NOMO-1 (cell line): Measurements from ENCODE around the gene GRM8.

ENCODE experiments used
- DNase-seq, 2 experiments: peaks; one replicate each; lab custom pipeline; 2025; ENCODE audit not compliant: unreplicated experiment in 2 of 2; lab: John Stamatoyannopoulos, UW

Gene GRM8

GRCh38 chr7:127035203-127035849 lies 217.4 kb downstream of the GRM8 start:
- DNase-seq, result no peak

GRCh38 chr7:127034186-127034806 lies 218.4 kb downstream of the GRM8 start:
- DNase-seq, result no peak

- no peak for DNase-seq
Measured at GRCh38 chr7:127029823-127030222, 222.9 kb downstream of the GRM8 start.

- no peak for DNase-seq
Measured at GRCh38 chr7:127021857-127022256, 230.9 kb downstream of the GRM8 start.

GRCh38 chr7:127021019-127021738 lies 231.6 kb downstream of the GRM8 start:
- DNase-seq, result no peak

GRCh38 chr7:127018889-127019288 lies 233.9 kb downstream of the GRM8 start:
- DNase-seq, result no peak

GRCh38 chr7:127017196-127017595 lies 235.5 kb downstream of the GRM8 start:
- DNase-seq, result no peak

- DNase-seq, result no peak
Measured at GRCh38 chr7:127000725-127001124, 252.0 kb downstream of the GRM8 start.

- no peak for DNase-seq
Measured at GRCh38 chr7:126996659-126997058, 256.1 kb downstream of the GRM8 start.

GRCh38 chr7:126993626-126994213 lies 259.0 kb downstream of the GRM8 start:
- DNase-seq, result no peak

- DNase-seq, result no peak
Measured at GRCh38 chr7:126988022-126988421, 264.7 kb downstream of the GRM8 start.

GRCh38 chr7:126979722-126980121 lies 273.0 kb downstream of the GRM8 start:
- DNase-seq, result no peak

GRCh38 chr7:126978865-126979264 lies 273.9 kb downstream of the GRM8 start:
- no peak for DNase-seq

GRCh38 chr7:126973066-126973465 lies 279.7 kb downstream of the GRM8 start:
- DNase-seq, result no peak

GRCh38 chr7:126972571-126972970 lies 280.2 kb downstream of the GRM8 start:
- DNase-seq, result no peak

- DNase-seq, result no peak
Measured at GRCh38 chr7:126959649-126960048, 293.1 kb downstream of the GRM8 start.

GRCh38 chr7:126958367-126958766 lies 294.4 kb downstream of the GRM8 start:
- no peak for DNase-seq

- DNase-seq, result no peak
Measured at GRCh38 chr7:126957443-126957842, 295.3 kb downstream of the GRM8 start.

GRCh38 chr7:126953461-126953860 lies 299.3 kb downstream of the GRM8 start:
- no peak for DNase-seq

- no peak for DNase-seq
Measured at GRCh38 chr7:126948664-126949063, 304.1 kb downstream of the GRM8 start.

- DNase-seq, result no peak
Measured at GRCh38 chr7:126940723-126941307, 311.9 kb downstream of the GRM8 start.
